Osteoblast (primary cell): ENCODE measurements around the gene NRP2. TPM values are rescaled to one million over a fixed set of nuclear protein-coding genes. Genes with fewer than 3 reads are reported as not detected.

Experiments
- DNase-seq: peaks from one replicate; pipeline ENCODE4 v3.0.0; 2011; ENCODE audit warnings: low spot score, mixed read lengths; ENCODE audit not compliant: insufficient read length; ENCODE audit errors: missing footprints
- H2AFZ ChIP-seq: 2 replicates; pipeline ENCODE4 v1.6.0; 2011; ENCODE audit warnings: mild to moderate bottlenecking, low read length
- H3K27ac ChIP-seq: 2 replicates; pipeline ENCODE4 v1.5.1; 2011; ENCODE audit warnings: mild to moderate bottlenecking, low read depth, low read length, moderate library complexity
- H3K27me3 ChIP-seq: 2 replicates; pipeline ENCODE4 v1.6.0; 2012; ENCODE audit warnings: mild to moderate bottlenecking, control low read depth, inconsistent platforms, low read length, moderate library complexity; ENCODE audit not compliant: insufficient read depth
- H3K36me3 ChIP-seq: 2 replicates; pipeline ENCODE4 v1.5.1; 2011; ENCODE audit warnings: mild to moderate bottlenecking, low read length, control low read depth, moderate library complexity; ENCODE audit not compliant: insufficient read depth
- H3K4me1 ChIP-seq: 2 replicates; pipeline ENCODE4 v1.5.1; 2011; ENCODE audit warnings: mild to moderate bottlenecking, low read length, control low read depth, moderate library complexity; ENCODE audit not compliant: insufficient read depth
- H3K4me2 ChIP-seq: 2 replicates; pipeline ENCODE4 v1.6.0; 2011; ENCODE audit warnings: mild to moderate bottlenecking, low read length; ENCODE audit not compliant: insufficient read depth
- H3K4me3 ChIP-seq: fragments of 200-600 bp; sonication (generic); 3 replicates; pipeline ENCODE4 v1.5.1; 2012; ENCODE audit warnings: mild to moderate bottlenecking, low read length, inconsistent platforms; ENCODE audit not compliant: insufficient read depth
- H3K79me2 ChIP-seq: 2 replicates; pipeline ENCODE4 v1.6.0; 2012; ENCODE audit warnings: mild to moderate bottlenecking, low read length, control low read depth, inconsistent platforms; ENCODE audit not compliant: insufficient read depth
- H3K9me3 ChIP-seq: 2 replicates; pipeline ENCODE4 v1.5.1; 2011; ENCODE audit warnings: low read depth, low read length, control low read depth
- H4K20me1 ChIP-seq: 2 replicates; pipeline ENCODE4 v1.6.0; 2012; ENCODE audit warnings: mild to moderate bottlenecking, low read length, control low read depth; ENCODE audit not compliant: insufficient read depth
- CTCF ChIP-seq: IDR thresholded peaks from 2 replicates; pipeline ENCODE4 v1.5.1; 2011; ENCODE audit warnings: mild to moderate bottlenecking, low read depth, low read length, moderate library complexity; ENCODE audit errors: extremely low read depth
- total RNA-seq: library from RNA; depleted of rRNA; stranded (reverse); fragments of >200 nt; gene quantifications from 2 replicates; pipeline ENCODE4 v1.2.3, GENCODE V29; 2012

Gene NRP2
- total RNA-seq, 1 donor, result 183 TPM

- DNase-seq, result peak; percentile 89
- H3K79me2 ChIP-seq, result no peaks in the 10 kb centered on the region
- H2AFZ ChIP-seq, result peak overlapping the region; percentile 86
- H3K4me1 ChIP-seq, result peaks cover 14% of the 10 kb centered on the region
- H4K20me1 ChIP-seq, result no peaks in the 10 kb centered on the region
- peak overlapping the region; percentile 52 for H3K4me3 ChIP-seq
- H3K27me3 ChIP-seq, result no peaks in the 10 kb centered on the region
- TF ChIP-seq CTCF, result peak; percentile 88
- H3K36me3 ChIP-seq, result no peaks in the 10 kb centered on the region
- H3K27ac ChIP-seq, result no peak overlapping the region
- H3K4me2 ChIP-seq, result peak overlapping the region; percentile 79
- no peaks in the 10 kb centered on the region for H3K9me3 ChIP-seq
Measured at GRCh38 chr2:205675861-205676516, 6.3 kb upstream of the NRP2 start.

- Histone ChIP-seq H2AFZ (no peak overlapping the region), H4K20me1 (peaks cover 3% of the 10 kb centered on the region), H3K27ac (no peak overlapping the region), H3K79me2 (peaks cover 11% of the 10 kb centered on the region), H3K9me3 (no peaks in the 10 kb centered on the region), H3K4me3 (no peak overlapping the region), H3K4me2 (no peak overlapping the region), H3K4me1 (peaks cover 19% of the 10 kb centered on the region), H3K27me3 (no peaks in the 10 kb centered on the region), H3K36me3 (no peaks in the 10 kb centered on the region)
- DNase-seq, result no peak
- TF ChIP-seq CTCF, result no peak
Measured at GRCh38 chr2:205678541-205679142, 3.7 kb upstream of the NRP2 start.

GRCh38 chr2:205679410-205680009 lies 2.8 kb upstream of the NRP2 start:
- Histone ChIP-seq H2AFZ (no peak overlapping the region), H3K27ac (no peak overlapping the region), H3K9me3 (no peaks in the 10 kb centered on the region), H3K36me3 (no peaks in the 10 kb centered on the region), H4K20me1 (peaks cover 10% of the 10 kb centered on the region), H3K27me3 (no peaks in the 10 kb centered on the region), H3K4me1 (peaks cover 27% of the 10 kb centered on the region), H3K79me2 (peaks cover 20% of the 10 kb centered on the region), H3K4me2 (no peak overlapping the region), H3K4me3 (no peak overlapping the region)
- TF ChIP-seq CTCF, result no peak
- no peak for DNase-seq

DNA sequence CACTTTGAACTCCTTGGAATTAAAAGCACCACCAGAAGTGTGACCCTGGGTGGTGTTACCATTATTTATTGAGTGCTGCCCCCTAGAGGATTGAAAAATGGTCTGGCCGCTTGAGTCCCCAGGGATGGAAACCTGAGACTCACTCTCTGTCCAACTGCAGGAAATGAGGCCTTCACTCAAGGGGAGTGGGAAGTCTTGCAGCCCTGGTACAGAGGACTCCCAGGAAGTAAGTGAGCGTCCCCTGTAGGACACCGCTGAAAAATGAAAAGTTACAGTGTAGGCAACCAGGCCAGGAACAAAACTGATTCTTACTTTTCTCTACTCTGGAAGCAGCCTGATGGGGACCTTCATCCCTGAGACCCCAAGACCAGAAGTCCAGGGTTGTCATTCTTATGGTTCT lies 2.2 kb upstream of the NRP2 start:
- DNase-seq, result peak; percentile 87
- peaks cover 29% of the 10 kb centered on the region for H3K4me1 ChIP-seq
- H3K36me3 ChIP-seq, result no peaks in the 10 kb centered on the region
- no peaks in the 10 kb centered on the region for H3K9me3 ChIP-seq
- H3K27ac ChIP-seq, result no peak overlapping the region
- peak; percentile 91 for TF ChIP-seq CTCF
- H3K79me2 ChIP-seq, result peaks cover 26% of the 10 kb centered on the region
- H4K20me1 ChIP-seq, result peaks cover 14% of the 10 kb centered on the region
- no peaks in the 10 kb centered on the region for H3K27me3 ChIP-seq
- H3K4me2 ChIP-seq, result peak overlapping the region; percentile 1
- peak overlapping the region; percentile 26 for H2AFZ ChIP-seq
- no peak overlapping the region for H3K4me3 ChIP-seq
